Thyroid gland (tissue), 4 donors: ENCODE results near the gene TTC6.

Experiments
- POLR2A ChIP-seq, 2 donors: fragments of 450-650 bp; IDR thresholded peaks; one replicate each; pipeline ENCODE4 v1.6.1; 2017; ENCODE audit warnings: antibody characterized with exemption in 2 of 2, mild to moderate bottlenecking in 2 of 2, moderate library complexity in 1 of 2
- TF ChIP-seq, protein P1 (sequence below), 6 experiments: fragments of 200-600 bp in 3 of 6; fragments of 450-650 bp in 3 of 6; sonication (generic) in 3 of 6; IDR thresholded peaks; one replicate each; pipeline ENCODE4 v1.5.1; 2016 to 2019; ENCODE audit warnings: antibody characterized with exemption in 6 of 6, mild to moderate bottlenecking in 2 of 6, inconsistent platforms in 1 of 6, moderate library complexity in 1 of 6

DNA sequence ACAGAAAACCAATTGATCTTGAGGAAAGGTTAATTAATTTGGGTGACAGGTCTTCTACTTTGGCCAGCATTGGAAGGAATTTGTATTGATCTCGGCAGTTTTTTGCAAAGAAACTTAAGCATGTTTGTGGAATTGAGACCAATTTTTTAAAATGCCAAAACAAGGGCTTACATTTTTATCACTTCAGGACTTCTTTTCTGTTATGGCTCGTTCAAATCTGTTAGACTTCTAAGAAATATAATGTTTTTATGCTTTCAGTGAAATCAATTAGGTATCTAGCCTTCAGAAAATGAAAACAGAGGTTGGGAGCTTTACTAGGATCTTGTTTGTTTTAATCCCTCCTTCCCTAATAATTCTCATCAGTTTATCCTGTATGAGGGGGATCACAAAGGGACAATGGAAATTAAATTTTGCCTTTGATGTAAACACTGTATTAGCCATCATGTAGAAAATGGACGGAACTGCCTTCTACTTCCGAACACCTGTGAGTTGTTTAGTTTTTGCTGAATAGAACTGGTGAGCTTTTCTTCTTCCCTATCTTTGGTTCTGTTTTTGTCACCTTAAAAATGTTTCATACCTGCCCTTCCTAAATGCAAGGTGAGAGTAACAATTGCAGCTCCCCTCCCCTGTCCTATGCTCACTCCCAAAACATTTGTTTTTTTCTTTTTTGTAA, 8.2 kb upstream of the TTC6 start:
- TF ChIP-seq, protein P1, sequence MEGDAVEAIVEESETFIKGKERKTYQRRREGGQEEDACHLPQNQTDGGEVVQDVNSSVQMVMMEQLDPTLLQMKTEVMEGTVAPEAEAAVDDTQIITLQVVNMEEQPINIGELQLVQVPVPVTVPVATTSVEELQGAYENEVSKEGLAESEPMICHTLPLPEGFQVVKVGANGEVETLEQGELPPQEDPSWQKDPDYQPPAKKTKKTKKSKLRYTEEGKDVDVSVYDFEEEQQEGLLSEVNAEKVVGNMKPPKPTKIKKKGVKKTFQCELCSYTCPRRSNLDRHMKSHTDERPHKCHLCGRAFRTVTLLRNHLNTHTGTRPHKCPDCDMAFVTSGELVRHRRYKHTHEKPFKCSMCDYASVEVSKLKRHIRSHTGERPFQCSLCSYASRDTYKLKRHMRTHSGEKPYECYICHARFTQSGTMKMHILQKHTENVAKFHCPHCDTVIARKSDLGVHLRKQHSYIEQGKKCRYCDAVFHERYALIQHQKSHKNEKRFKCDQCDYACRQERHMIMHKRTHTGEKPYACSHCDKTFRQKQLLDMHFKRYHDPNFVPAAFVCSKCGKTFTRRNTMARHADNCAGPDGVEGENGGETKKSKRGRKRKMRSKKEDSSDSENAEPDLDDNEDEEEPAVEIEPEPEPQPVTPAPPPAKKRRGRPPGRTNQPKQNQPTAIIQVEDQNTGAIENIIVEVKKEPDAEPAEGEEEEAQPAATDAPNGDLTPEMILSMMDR (IDR thresholded peaks at IDR 0.05): no peak
- TF ChIP-seq POLR2A (IDR thresholded peaks at IDR 0.05): no peak
